HCT116 (cell line): Measurements from ENCODE around the gene SLC1A1. TPM values are rescaled to one million over a fixed set of nuclear protein-coding genes. Genes with fewer than 3 reads are reported as not detected.
A peak's percentile ranks its signal among the peaks of the same experiment; 100 is the strongest.

Source experiments
- ATAC-seq: fragments of 200-7000 bp; cut with Tn5 transposase; 2 replicates; pipeline ENCODE4 v1.9.1; 2020; ENCODE audit warnings: mild to moderate bottlenecking, moderate library complexity
- BruUV-seq: library from RNA; stranded (reverse); fragments of 400-500 nt; replicated peaks from 2 replicates; lab custom pipeline; 2021; lab: Mats Ljungman, UMichigan
- CTCF ChIA-PET: fragments of 300-600 bp; sonication (Branson Sonifier 250); formaldehyde crosslinking; loops from one replicate; lab custom pipeline; 2021; ENCODE audit warnings: antibody characterized with exemption; lab: Charles Lee
- POLR2A ChIA-PET: fragments of 300-600, 350-600 bp; sonication (Branson Sonifier 250); formaldehyde crosslinking; loops from one replicate; lab custom pipeline; 2021; ENCODE audit warnings: antibody characterized with exemption; lab: Charles Lee
- RAD21 ChIA-PET, 2 experiments: fragments of 300-600 bp; sonication (Branson Sonifier 250); formaldehyde crosslinking; loops; one replicate each; lab custom pipeline; 2023; ENCODE audit warnings: low total read pairs in 2 of 2; ENCODE audit not compliant: uncharacterized antibody in 2 of 2, unreplicated experiment in 2 of 2, low non-redundant PET in 1 of 2; lab: Charles Lee
- DNase-seq: peaks from one replicate; pipeline ENCODE4 v3.0.0-alpha.2; 2010; ENCODE audit warnings: low read depth, low spot score
- H2AFZ ChIP-seq: fragments of 200-600 bp; shearing (Covaris generic), sonication (generic); 2 replicates; pipeline ENCODE4 v1.6.1; 2017; ENCODE audit warnings: low read depth, mixed run types, mixed read lengths, antibody characterized with exemption, low read length; ENCODE audit not compliant: poor library complexity, severe bottlenecking
- H3K27ac ChIP-seq: 2 replicates; pipeline ENCODE4 v1.5.1; 2012; ENCODE audit warnings: low read depth, low read length
- H3K27me3 ChIP-seq: fragments of 200-600 bp; sonication (generic); 2 replicates; pipeline ENCODE4 v1.6.1; 2016; ENCODE audit warnings: mixed run types, low read length, mixed read lengths; ENCODE audit not compliant: insufficient read depth
- H3K36me3 ChIP-seq, 2 experiments: fragments of 200-500 bp in 1 of 2; fragments of 200-600 bp in 1 of 2; sonication (Bioruptor generic) in 1 of 2; sonication (generic) in 1 of 2; 2 replicates each; pipeline versions ENCODE4 v1.5.1 to v1.6.1; 2014 to 2016; ENCODE audit warnings: low read length in 2 of 2, inconsistent platforms in 1 of 2, mixed read lengths in 1 of 2, mixed run types in 1 of 2; ENCODE audit not compliant: insufficient read depth in 2 of 2, control insufficient read depth in 1 of 2
- H3K4me1 ChIP-seq, 2 experiments: fragments of 200-600 bp in 1 of 2; sonication (generic) in 1 of 2; 2 replicates each; pipeline versions ENCODE4 v1.5.1 to v1.6.1; 2012 to 2017; ENCODE audit warnings: low read length in 2 of 2, inconsistent platforms in 1 of 2, mild to moderate bottlenecking in 1 of 2, mixed read lengths in 1 of 2, mixed run types in 1 of 2, moderate library complexity in 1 of 2; ENCODE audit not compliant: insufficient read depth in 2 of 2, control insufficient read depth in 1 of 2
- H3K4me2 ChIP-seq: fragments of 200-600 bp; sonication (generic); 2 replicates; pipeline ENCODE4 v1.6.1; 2017; ENCODE audit warnings: mixed run types, low read length, mixed read lengths
- H3K4me3 ChIP-seq, 2 experiments: fragments of 200-600 bp in 1 of 2; sonication (generic) in 1 of 2; replicated peaks in 1 of 2; 2 replicates each; pipeline ENCODE4 v1.5.1; 2011 to 2016; ENCODE audit warnings: low read length in 2 of 2, control low read depth in 1 of 2, low read depth in 1 of 2, mild to moderate bottlenecking in 1 of 2, mixed read lengths in 1 of 2, mixed run types in 1 of 2
- H3K79me2 ChIP-seq: fragments of 200-600 bp; sonication (generic); 2 replicates; pipeline ENCODE4 v1.6.1; 2017; ENCODE audit warnings: mild to moderate bottlenecking, mixed run types, low read length, moderate library complexity, mixed read lengths; ENCODE audit not compliant: insufficient read depth
- H3K9ac ChIP-seq: fragments of 200-600 bp; sonication (generic); 2 replicates; pipeline ENCODE4 v1.6.1; 2016; ENCODE audit warnings: low read length, mixed read lengths
- H3K9me2 ChIP-seq: fragments of 200-600 bp; sonication (generic), shearing (Covaris generic); 2 replicates; pipeline ENCODE4 v1.6.1; 2017; ENCODE audit warnings: mixed run types, mild to moderate bottlenecking, moderate library complexity; ENCODE audit not compliant: insufficient read depth
- H3K9me3 ChIP-seq, 2 experiments: fragments of 200-500 bp in 1 of 2; fragments of 200-600 bp in 1 of 2; sonication (Bioruptor generic) in 1 of 2; sonication (generic) in 1 of 2; 2 replicates each; pipeline ENCODE4 v1.6.1; 2014 to 2017; ENCODE audit warnings: low read length in 2 of 2, mixed read lengths in 2 of 2, inconsistent platforms in 1 of 2, low read depth in 1 of 2, mild to moderate bottlenecking in 1 of 2, mixed run types in 1 of 2, moderate library complexity in 1 of 2; ENCODE audit not compliant: control insufficient read depth in 1 of 2, insufficient read depth in 1 of 2
- H4K20me1 ChIP-seq: fragments of 200-600 bp; sonication (generic), shearing (Covaris generic); 2 replicates; pipeline ENCODE4 v1.6.1; 2017; ENCODE audit warnings: mixed run types, mild to moderate bottlenecking, moderate library complexity; ENCODE audit not compliant: insufficient read depth
- CTCF ChIP-seq, 3 experiments: fragments of 200-600 bp in 1 of 3; sonication (generic) in 1 of 3; IDR thresholded peaks in 2 of 3; conservative IDR thresholded peaks in 1 of 3; 2 replicates each; pipeline ENCODE4 v1.5.1; 2012 to 2017; ENCODE audit warnings: low read depth in 2 of 3, low read length in 2 of 3, antibody characterized with exemption in 1 of 3, borderline replicate concordance in 1 of 3, control low read depth in 1 of 3, mild to moderate bottlenecking in 1 of 3, mixed read lengths in 1 of 3, mixed run types in 1 of 3, moderate library complexity in 1 of 3; ENCODE audit not compliant: insufficient read depth in 1 of 3
- POLR2A ChIP-seq: IDR thresholded peaks from 2 replicates; pipeline ENCODE4 v1.7.0; 2011; ENCODE audit warnings: borderline replicate concordance; ENCODE audit not compliant: insufficient read depth, insufficient read length; ENCODE audit errors: extremely low read depth
- RAD21 ChIP-seq: IDR thresholded peaks from 2 replicates; pipeline ENCODE4 v1.6.1; 2012; ENCODE audit warnings: low read depth, mild to moderate bottlenecking
- intact Hi-C: fragments of 100-400 bp; cut with micrococcal nuclease; formaldehyde crosslinking; loops from 2 replicates; pipeline ENCODE4 v1.10.0; 2022
- total RNA-seq: library from RNA; stranded (reverse); gene quantifications from one replicate; pipeline ENCODE4 v1.2.1, GENCODE V29; 2021; ENCODE audit not compliant: unreplicated experiment

SLC1A1 gene
- total RNA-seq, 1 experiment from 2014 or later = 6.8 TPM

- ChIA-PET CTCF (interaction anchor here (0.6 to 2.1 kb wide), 11 partner anchors 8 to 494 kb away, joined by 3 to 12 read pairs (median 4); no protein-coding TSS in a partner anchor), POLR2A (no interaction called here), RAD21 (interaction anchor here in 1 of 2 experiments (0.7 to 0.9 kb wide), 2 partner anchors 162 to 166 kb away, joined by 3 read pairs; no protein-coding TSS in a partner anchor)
- intact Hi-C loops = loop anchor here (1.0 kb wide), 1 partner anchor 167 kb away; no protein-coding TSS in a partner anchor
- Histone ChIP-seq H3K9ac (no peak overlapping the region), H3K36me3 (no peaks in the 10 kb centered on the region), H3K4me1 (peaks cover 4 to 6% of the 10 kb centered on the region in 2 experiments; a peak in 3 of 4 replicates), H4K20me1 (no peaks in the 10 kb centered on the region), H3K9me3 (no peaks in the 10 kb centered on the region), H3K4me3 (no peak overlapping the region), H3K79me2 (no peaks in the 10 kb centered on the region), H3K4me2 (no peak overlapping the region), H3K9me2 (no peaks in the 10 kb centered on the region), H2AFZ (no peak overlapping the region), H3K27me3 (no peaks in the 10 kb centered on the region)
- BruUV-seq = no TSS peak
- peak; percentile 94 for ATAC-seq
- TF ChIP-seq RAD21 (peak; percentile 51), POLR2A (no peak), CTCF (IDR thresholded peaks at IDR 0.05 in 2 of 3, conservative IDR thresholded peaks at IDR 0.05 in 1 of 3; ENCODE audit: borderline replicate concordance in 1 of 3, insufficient read depth in 1 of 3, low read depth in 2 of 3, low read length in 2 of 3) (peak; percentile 44 to 72 (median 64); a peak in 5 of 6 replicates)
- TF ChIP-seq, all 23 proteins: peak for 2
- H3K27ac ChIP-seq = no peak overlapping the region
- no peak for DNase-seq
Observed at GRCh38 chr9:4548811-4549725, 58.8 kb downstream of the SLC1A1 start.
